SK-N-MC (cell line): Measurements from ENCODE around the gene PLEKHS1.

Experiments used
- EZH2 ChIP-seq: fragments of 200-600 bp; sonication (generic); IDR thresholded peaks from one replicate; pipeline ENCODE4 v1.6.1; 2017; ENCODE audit warnings: antibody characterized with exemption
- FOXP2 ChIP-seq: optimal IDR thresholded peaks from 2 replicates; pipeline ENCODE3; 2011; ENCODE audit warnings: mild to moderate bottlenecking, moderate library complexity; ENCODE audit not compliant: insufficient read depth; ENCODE audit errors: extremely low read length, control extremely low read depth
- POLR2AphosphoS5 ChIP-seq: IDR thresholded peaks from 2 replicates; pipeline ENCODE4 v1.6.1; 2012; ENCODE audit warnings: mild to moderate bottlenecking, low read depth, low read length, borderline replicate concordance

DNA sequence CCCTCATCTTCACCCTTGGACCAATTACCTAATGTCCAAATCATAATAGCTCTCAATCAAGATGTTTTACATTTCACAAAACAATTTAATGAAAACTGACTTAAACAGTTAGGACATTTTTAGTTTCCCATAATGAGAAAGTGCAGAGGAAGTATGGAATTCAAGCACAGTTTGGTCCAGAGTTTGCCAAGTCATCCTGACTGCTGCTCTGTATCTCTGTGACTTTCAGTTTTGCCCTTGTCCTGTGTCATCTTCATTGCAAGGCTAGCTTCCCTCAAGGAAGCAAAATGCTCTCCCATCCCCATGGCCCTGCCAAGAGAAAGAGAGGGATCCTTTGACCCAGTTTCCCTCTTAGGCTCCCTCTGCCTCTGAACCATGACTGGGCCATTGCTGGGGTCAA is 7.9 kb upstream of the PLEKHS1 start:
- TF ChIP-seq FOXP2 (no peak), EZH2 (no peak), POLR2AphosphoS5 (no peak)
